NT2/D1 (cell line): ENCODE measurements around the gene PDE9A.

Experiments
- SUZ12 ChIP-seq: IDR thresholded peaks from 2 replicates; pipeline ENCODE4 v1.6.1; 2011; ENCODE audit not compliant: insufficient read length, insufficient read depth; ENCODE audit errors: extremely low read depth
- YY1 ChIP-seq: IDR thresholded peaks from 2 replicates; pipeline ENCODE4 v1.6.1; 2011; ENCODE audit not compliant: insufficient read length, insufficient read depth

GRCh38 chr21:42670884-42671283 is 17.5 kb downstream of the PDE9A start:
- TF ChIP-seq YY1 (no peak), SUZ12 (no peak)
